ENCODE measurements around the gene MPIG6B. TPM values are rescaled to one million over a fixed set of nuclear protein-coding genes. Genes with fewer than 3 reads are reported as not detected.

MPIG6B gene
- total RNA-seq, 1 donor from 2014 or later, result not detected

DNA sequence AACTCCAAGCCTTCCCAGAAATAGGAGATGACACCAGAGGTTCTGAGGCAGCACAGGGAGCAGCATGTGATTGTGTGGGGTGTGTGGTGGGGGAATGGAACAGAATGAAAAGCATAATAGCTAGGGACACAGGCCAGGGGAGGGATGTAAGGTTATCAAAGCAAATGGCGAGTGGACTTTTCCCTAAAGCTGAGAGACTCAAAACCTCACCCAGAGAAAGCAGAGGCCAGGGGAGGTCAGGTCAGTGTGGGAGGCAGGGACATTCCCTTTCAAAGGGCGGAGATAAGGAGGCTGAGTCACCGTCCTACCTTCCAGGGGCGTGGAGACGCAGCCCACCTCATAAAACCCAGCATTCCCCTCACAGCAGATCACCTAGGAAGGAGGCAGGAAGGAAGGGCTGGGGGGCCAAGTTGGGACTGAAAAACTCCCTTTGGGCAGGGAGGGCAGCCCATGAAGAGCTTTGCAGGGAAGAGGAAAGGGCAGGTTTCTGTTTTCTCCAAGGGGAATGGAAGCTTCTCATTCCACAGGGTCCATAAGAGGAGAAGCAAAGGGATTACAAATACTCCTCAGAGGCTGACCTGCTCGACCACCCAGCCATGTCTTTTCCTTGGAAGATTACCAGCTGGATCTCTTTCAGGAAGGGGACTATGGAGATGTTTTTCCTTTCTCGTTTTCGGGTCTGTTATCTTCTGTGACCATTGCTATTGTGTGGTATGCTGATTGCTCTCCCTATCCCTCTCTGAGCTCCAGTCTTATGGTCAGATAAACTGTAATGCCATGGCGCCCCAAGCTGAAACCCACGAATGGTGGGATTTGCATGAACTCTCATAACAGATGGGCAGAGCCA, 32.7 kb upstream of the MPIG6B start:
- Mint-ChIP-seq H3K27me3 (ENCODE audit: insufficient read depth) (no peaks in the 10 kb centered on the region), H3K36me3 (ENCODE audit: low read depth) (peaks cover 36% of the 10 kb centered on the region), H3K4me1 (ENCODE audit: low read depth) (peaks cover 10% of the 10 kb centered on the region), H3K27ac (no peak overlapping the region), H3K9me3 (no peaks in the 10 kb centered on the region), H3K4me3 (no peak overlapping the region)
- DNase-seq (ENCODE audit: low spot score), result no peak
- intact Hi-C loops (cut with micrococcal nuclease), result no loop called here

GRCh38 chr6:31691078-31691463, 32.1 kb upstream of the MPIG6B start:
- no peaks in the 10 kb centered on the region for H3K9me3 Mint-ChIP-seq
- DNase-seq (ENCODE audit: low spot score), result no peak
- H3K27ac Mint-ChIP-seq, result no peak overlapping the region
- no peak overlapping the region for H3K4me3 Mint-ChIP-seq
- peaks cover 10% of the 10 kb centered on the region for H3K4me1 Mint-ChIP-seq (ENCODE audit: low read depth)
- no peaks in the 10 kb centered on the region for H3K27me3 Mint-ChIP-seq (ENCODE audit: insufficient read depth)
- peaks cover 36% of the 10 kb centered on the region for H3K36me3 Mint-ChIP-seq (ENCODE audit: low read depth)
- intact Hi-C loops (cut with micrococcal nuclease), result no loop called here

GRCh38 chr6:31691564-31692108, 31.5 kb upstream of the MPIG6B start:
- no peak overlapping the region for H3K4me3 Mint-ChIP-seq
- H3K36me3 Mint-ChIP-seq (ENCODE audit: low read depth), result peaks cover 32% of the 10 kb centered on the region
- no peaks in the 10 kb centered on the region for H3K9me3 Mint-ChIP-seq
- intact Hi-C loops (cut with micrococcal nuclease), result no loop called here
- H3K27me3 Mint-ChIP-seq (ENCODE audit: insufficient read depth), result no peaks in the 10 kb centered on the region
- peaks cover 10% of the 10 kb centered on the region for H3K4me1 Mint-ChIP-seq (ENCODE audit: low read depth)
- no peak overlapping the region for H3K27ac Mint-ChIP-seq
- DNase-seq (ENCODE audit: low spot score), result no peak

DNA sequence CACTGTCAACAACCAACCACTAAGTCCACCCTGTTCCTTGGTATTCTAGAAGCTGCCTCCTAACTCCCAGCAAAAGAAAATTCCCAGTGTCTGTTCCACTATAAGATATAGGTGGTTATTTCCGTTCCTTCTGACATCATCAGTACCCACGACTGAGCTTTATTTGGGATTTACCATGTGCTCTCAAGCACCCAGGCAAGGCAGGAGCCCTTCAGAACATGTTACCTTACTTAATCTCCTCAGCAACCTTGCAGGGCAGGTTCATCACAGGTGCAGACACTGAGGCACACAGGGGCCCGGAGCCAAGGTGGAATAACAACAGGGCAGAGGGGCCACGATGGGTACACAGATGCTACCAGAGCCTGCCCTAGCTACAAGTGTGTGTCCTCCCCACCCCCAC, 30.8 kb upstream of the MPIG6B start:
- peaks cover 13% of the 10 kb centered on the region for H3K4me1 Mint-ChIP-seq (ENCODE audit: low read depth)
- no peak for DNase-seq (ENCODE audit: low spot score)
- no peak overlapping the region for H3K27ac Mint-ChIP-seq
- H3K4me3 Mint-ChIP-seq, result no peak overlapping the region
- no peaks in the 10 kb centered on the region for H3K27me3 Mint-ChIP-seq (ENCODE audit: insufficient read depth)
- no peaks in the 10 kb centered on the region for H3K9me3 Mint-ChIP-seq
- peaks cover 35% of the 10 kb centered on the region for H3K36me3 Mint-ChIP-seq (ENCODE audit: low read depth)
- intact Hi-C loops (cut with micrococcal nuclease), result no loop called here

GRCh38 chr6:31692886-31693285, 30.3 kb upstream of the MPIG6B start:
- Mint-ChIP-seq H3K36me3 (ENCODE audit: low read depth) (peaks cover 35% of the 10 kb centered on the region), H3K27ac (no peak overlapping the region), H3K27me3 (ENCODE audit: insufficient read depth) (no peaks in the 10 kb centered on the region), H3K4me1 (ENCODE audit: low read depth) (peaks cover 18% of the 10 kb centered on the region), H3K4me3 (no peak overlapping the region), H3K9me3 (no peaks in the 10 kb centered on the region)
- DNase-seq (ENCODE audit: low spot score), result no peak
- intact Hi-C loops (cut with micrococcal nuclease), result no loop called here

DNA sequence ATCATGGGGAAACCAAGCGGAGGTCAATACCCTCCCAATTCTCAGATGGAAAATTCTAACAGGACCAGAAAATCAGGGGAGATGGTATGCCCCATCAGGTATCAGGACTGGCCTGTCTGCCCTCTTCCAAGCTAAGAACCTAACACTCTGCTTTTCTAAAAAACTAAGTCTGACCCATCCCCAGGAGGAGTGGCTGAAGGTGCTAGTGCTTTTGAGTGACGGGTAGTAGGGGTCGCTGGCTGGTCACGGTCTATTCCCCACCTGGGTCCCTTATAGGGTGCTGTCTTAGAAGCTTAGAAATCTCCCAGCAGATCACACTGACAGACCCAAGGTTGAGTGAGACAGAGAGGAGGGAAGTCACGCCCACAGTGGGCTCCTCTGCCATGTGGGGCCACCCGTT, 29.6 kb upstream of the MPIG6B start:
- Mint-ChIP-seq H3K4me3 (no peak overlapping the region), H3K27me3 (ENCODE audit: insufficient read depth) (no peaks in the 10 kb centered on the region), H3K27ac (no peak overlapping the region), H3K4me1 (ENCODE audit: low read depth) (peaks cover 22% of the 10 kb centered on the region), H3K9me3 (no peaks in the 10 kb centered on the region), H3K36me3 (ENCODE audit: low read depth) (peaks cover 34% of the 10 kb centered on the region)
- intact Hi-C loops (cut with micrococcal nuclease), result no loop called here
- no peak for DNase-seq (ENCODE audit: low spot score)

GRCh38 chr6:31697555-31697954, 25.6 kb upstream of the MPIG6B start:
- H3K4me1 Mint-ChIP-seq (ENCODE audit: low read depth), result peaks cover 29% of the 10 kb centered on the region
- no peak for DNase-seq (ENCODE audit: low spot score)
- peak overlapping the region; percentile 6 for H3K4me3 Mint-ChIP-seq
- peaks cover 32% of the 10 kb centered on the region for H3K36me3 Mint-ChIP-seq (ENCODE audit: low read depth)
- H3K27ac Mint-ChIP-seq, result peak overlapping the region; percentile 80
- no peaks in the 10 kb centered on the region for H3K27me3 Mint-ChIP-seq (ENCODE audit: insufficient read depth)
- H3K9me3 Mint-ChIP-seq, result no peaks in the 10 kb centered on the region
- intact Hi-C loops (cut with micrococcal nuclease), result no loop called here

- peaks cover 34% of the 10 kb centered on the region for H3K4me1 Mint-ChIP-seq (ENCODE audit: low read depth)
- peak overlapping the region; percentile 98 for H3K4me3 Mint-ChIP-seq
- peak overlapping the region; percentile 1 for H3K27ac Mint-ChIP-seq
- no peaks in the 10 kb centered on the region for H3K9me3 Mint-ChIP-seq
- no peak for DNase-seq (ENCODE audit: low spot score)
- H3K36me3 Mint-ChIP-seq (ENCODE audit: low read depth), result peaks cover 22% of the 10 kb centered on the region
- intact Hi-C loops (cut with micrococcal nuclease), result no loop called here
- no peaks in the 10 kb centered on the region for H3K27me3 Mint-ChIP-seq (ENCODE audit: insufficient read depth)
Measured at GRCh38 chr6:31700740-31701401, 22.3 kb upstream of the MPIG6B start.

DNA sequence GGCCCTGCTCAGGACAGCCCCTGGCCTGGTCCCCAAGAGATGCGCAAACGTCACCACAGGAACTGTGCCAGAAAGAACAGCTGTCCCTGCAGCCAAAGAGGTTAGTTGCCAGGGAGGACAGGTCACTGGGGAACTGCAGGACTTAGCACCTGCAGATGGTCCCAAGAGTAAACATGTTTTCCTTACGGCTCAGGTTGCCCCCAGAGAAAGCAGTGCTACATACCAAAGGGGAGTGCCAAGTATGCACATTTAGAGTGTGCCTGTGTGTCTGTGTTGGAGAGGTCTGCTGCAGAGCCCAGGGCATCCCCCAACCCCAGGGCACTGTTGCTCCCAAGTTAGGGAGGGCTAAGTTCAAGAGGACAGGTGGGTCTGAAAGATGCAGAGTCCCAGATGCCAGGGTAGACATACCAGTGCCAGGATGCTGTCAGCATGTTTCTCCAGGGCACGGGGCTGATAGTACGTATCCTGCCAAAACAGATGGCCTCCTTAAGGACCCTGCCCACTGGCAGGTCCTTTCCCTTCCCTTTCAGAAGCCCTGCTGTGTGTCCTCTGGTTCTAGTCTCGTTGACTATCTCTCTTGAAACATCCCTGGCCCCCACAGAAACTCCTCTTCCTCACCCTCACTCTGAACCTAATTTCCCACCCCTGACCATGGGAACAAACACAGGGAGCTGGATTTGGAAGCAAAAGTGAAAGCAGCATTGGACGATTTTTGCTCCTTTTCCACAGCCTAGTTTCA, 21.3 kb upstream of the MPIG6B start:
- no peaks in the 10 kb centered on the region for H3K27me3 Mint-ChIP-seq (ENCODE audit: insufficient read depth)
- peak overlapping the region; percentile 98 for H3K4me3 Mint-ChIP-seq
- H3K36me3 Mint-ChIP-seq (ENCODE audit: low read depth), result peaks cover 22% of the 10 kb centered on the region
- intact Hi-C loops (cut with micrococcal nuclease), result loop anchor here (1.0 to 2.0 kb wide), 3 partner anchors 22 to 201 kb away; partner anchors contain the start of genes VWA7 and ZBTB12
- no peak for DNase-seq (ENCODE audit: low spot score)
- H3K4me1 Mint-ChIP-seq (ENCODE audit: low read depth), result peaks cover 34% of the 10 kb centered on the region
- H3K9me3 Mint-ChIP-seq, result no peaks in the 10 kb centered on the region
- peak overlapping the region; percentile 97 for H3K27ac Mint-ChIP-seq

DNA sequence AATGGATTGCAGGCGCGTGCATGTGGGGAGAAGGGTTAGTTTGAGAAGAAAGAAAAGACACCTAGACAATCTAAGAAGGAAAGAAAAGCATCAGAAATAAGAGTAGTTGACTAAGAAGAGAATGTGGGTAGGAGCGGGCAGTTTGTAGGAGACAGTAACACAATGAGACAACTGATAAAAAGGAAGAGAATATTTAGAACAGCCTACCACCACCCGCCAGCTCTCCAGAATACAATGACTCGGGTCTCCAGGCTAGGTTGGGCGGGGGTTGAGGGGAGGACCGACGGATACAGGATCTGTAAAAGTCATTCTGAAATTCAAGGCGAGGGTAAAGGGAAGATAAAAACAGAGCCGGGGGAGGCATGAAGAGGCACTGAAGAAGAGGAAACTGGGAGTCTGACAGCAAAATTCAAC, 20.8 kb upstream of the MPIG6B start:
- Mint-ChIP-seq H3K4me1 (ENCODE audit: low read depth) (peaks cover 31% of the 10 kb centered on the region), H3K9me3 (no peaks in the 10 kb centered on the region), H3K27me3 (ENCODE audit: insufficient read depth) (no peaks in the 10 kb centered on the region), H3K4me3 (peak overlapping the region; percentile 98), H3K27ac (peak overlapping the region; percentile 97), H3K36me3 (ENCODE audit: low read depth) (peaks cover 18% of the 10 kb centered on the region)
- peak; percentile 11 for DNase-seq (ENCODE audit: low spot score)
- intact Hi-C loops (cut with micrococcal nuclease), result loop anchor here (1.0 to 2.0 kb wide), 3 partner anchors 22 to 200 kb away; partner anchors contain the start of genes VWA7 and ZBTB12

- H3K27ac Mint-ChIP-seq, result peak within 1 kb of the TSS; percentile 97
- intact Hi-C loops (cut with micrococcal nuclease), result loop anchor here (1.0 to 2.0 kb wide), 12 partner anchors 23 to 256 kb away; partner anchors contain the start of genes BAG6, CLIC1, DDAH2 and HSPA1B
- H3K4me1 Mint-ChIP-seq (ENCODE audit: low read depth), result peaks cover 25% of the 10 kb centered on the region
- peaks cover 14% of the 10 kb centered on the region for H3K36me3 Mint-ChIP-seq (ENCODE audit: low read depth)
- H3K9me3 Mint-ChIP-seq, result no peaks in the 10 kb centered on the region
- no peaks in the 10 kb centered on the region for H3K27me3 Mint-ChIP-seq (ENCODE audit: insufficient read depth)
- DNase-seq (ENCODE audit: low spot score), result peak; percentile 95
- H3K4me3 Mint-ChIP-seq, result peak within 1 kb of the TSS; percentile 98
Measured at GRCh38 chr6:31702819-31703716, 20.1 kb upstream of the MPIG6B start, which contains the start of gene ABHD16A. Gene ABHD16A (minus strand): TSS chr6:31703324. CDS start chr6:31703281, 43 bp downstream.

GRCh38 chr6:31705931-31706330, 17.2 kb upstream of the MPIG6B start:
- H3K4me3 Mint-ChIP-seq, result no peak overlapping the region
- intact Hi-C loops (cut with micrococcal nuclease), result no loop called here
- H3K27ac Mint-ChIP-seq, result no peak overlapping the region
- H3K36me3 Mint-ChIP-seq (ENCODE audit: low read depth), result peaks cover 8% of the 10 kb centered on the region
- no peaks in the 10 kb centered on the region for H3K27me3 Mint-ChIP-seq (ENCODE audit: insufficient read depth)
- DNase-seq (ENCODE audit: low spot score), result no peak
- H3K9me3 Mint-ChIP-seq, result no peaks in the 10 kb centered on the region
- H3K4me1 Mint-ChIP-seq (ENCODE audit: low read depth), result peaks cover 25% of the 10 kb centered on the region

All from activated T-helper 1 cell treated with anti-CD3 and anti-CD28 coated beads, Interleukin-12 subunit alpha, Interleukin-12 subunit beta, Interleukin-2, Interleukin-4 antibody, amounts not matched to agents 30 ng/mL and 10 ng/mL and 1 ng/mL, durations not matched to agents 14 hours and 24 hours and 36 hours (primary cell).